Common myeloid progenitor, CD34-positive (primary cell): ENCODE results near the gene IFT25.
A peak's percentile ranks its signal among the peaks of the same experiment; 100 is the strongest.

Experiments
- CTCF ChIA-PET: fragments of 350-600 bp; sonication (Branson Sonifier 250); formaldehyde crosslinking; loops from one replicate; lab custom pipeline; 2021; ENCODE audit warnings: antibody characterized with exemption; lab: Charles Lee
- POLR2A ChIA-PET: fragments of 350-600 bp; sonication (Branson Sonifier 250); formaldehyde crosslinking; loops from one replicate; lab custom pipeline; 2021; ENCODE audit warnings: antibody characterized with exemption; lab: Charles Lee
- DNase-seq, 3 donors: peaks; one replicate each; pipeline versions ENCODE4 v3.0.0 to v3.0.0-alpha.2; 2013
- H3K27ac ChIP-seq, 2 experiments: 1 replicate in 1 of 2; 2 replicates in 1 of 2; pipeline ENCODE4 v1.7.0; 2013; ENCODE audit warnings: inconsistent platforms in 2 of 2, low read length in 2 of 2, mild to moderate bottlenecking in 2 of 2, low read depth in 1 of 2, moderate library complexity in 1 of 2; ENCODE audit not compliant: severe bottlenecking in 2 of 2, insufficient read depth in 1 of 2, poor library complexity in 1 of 2
- H3K27me3 ChIP-seq, 5 experiments: replicated peaks in 2 of 5; 1 replicate in 3 of 5; 2 replicates in 2 of 5; pipeline versions ENCODE4 v1.6.1 to v1.7.0; 2013; ENCODE audit warnings: low read length in 4 of 5, mild to moderate bottlenecking in 2 of 5, moderate library complexity in 2 of 5, inconsistent platforms in 1 of 5; ENCODE audit not compliant: insufficient read depth in 5 of 5, control insufficient read depth in 4 of 5
- H3K36me3 ChIP-seq, 4 experiments: 1 replicate in 2 of 4; 2 replicates in 2 of 4; pipeline versions ENCODE4 v1.6.1 to v1.7.0; 2013; ENCODE audit warnings: low read length in 3 of 4, control low read depth in 1 of 4, mild to moderate bottlenecking in 1 of 4; ENCODE audit not compliant: control insufficient read depth in 4 of 4, insufficient read depth in 4 of 4
- H3K4me1 ChIP-seq, 4 experiments: 1 replicate in 3 of 4; 2 replicates in 1 of 4; pipeline versions ENCODE4 v1.6.1 to v1.7.1; 2013; ENCODE audit warnings: low read length in 3 of 4, mild to moderate bottlenecking in 3 of 4, control low read depth in 1 of 4, inconsistent platforms in 1 of 4, moderate library complexity in 1 of 4; ENCODE audit not compliant: control insufficient read depth in 4 of 4, insufficient read depth in 4 of 4; ENCODE audit errors: control extremely low read depth in 1 of 4
- H3K4me3 ChIP-seq, 7 experiments: 1 replicate in 4 of 7; 2 replicates in 3 of 7; pipeline versions ENCODE4 v1.5.1 to v1.7.0; 2013; ENCODE audit warnings: mild to moderate bottlenecking in 7 of 7, low read length in 6 of 7, moderate library complexity in 6 of 7, inconsistent platforms in 2 of 7, low read depth in 2 of 7, control low read depth in 1 of 7; ENCODE audit not compliant: insufficient read depth in 4 of 7, control insufficient read depth in 1 of 7; ENCODE audit errors: extremely low read depth in 1 of 7
- H3K9me3 ChIP-seq, 5 experiments: 1 replicate in 4 of 5; 2 replicates in 1 of 5; pipeline versions ENCODE4 v1.6.1 to v1.7.1; 2013; ENCODE audit warnings: low read length in 4 of 5, mild to moderate bottlenecking in 2 of 5, inconsistent platforms in 1 of 5, low read depth in 1 of 5, moderate library complexity in 1 of 5; ENCODE audit not compliant: control insufficient read depth in 4 of 5, insufficient read depth in 2 of 5; ENCODE audit errors: control extremely low read depth in 1 of 5
- WGBS: methylation state at CpG from one replicate; pipeline ENCODE4 v1.1.5; 2013; ENCODE audit not compliant: insufficient coverage; 5-methylcytosine and 5-hydroxymethylcytosine counted together

Gene IFT25

GRCh38 chr1:53959664-53960250, 14.3 kb upstream of the IFT25 start:
- no peak overlapping the region for H3K27ac ChIP-seq
- peak; percentile 62 to 85 (median 76) for DNase-seq
- peaks cover 8 to 64% (median 27%) of the 10 kb centered on the region in 4 experiments for H3K36me3 ChIP-seq
- POLR2A ChIA-PET = no interaction called here
- H3K9me3 ChIP-seq = no peaks in the 10 kb centered on the region
- CTCF ChIA-PET = interaction anchor here (0.6 to 5.3 kb wide), 26 partner anchors 10 to 841 kb away, joined by 3 to 93 read pairs (median 4); partner anchors contain the start of genes IFT25, LRRC42 and TTC22
- H3K27me3 ChIP-seq = no peaks in the 10 kb centered on the region
- peaks cover 0 to 8% (median 2%) of the 10 kb centered on the region in 4 experiments for H3K4me1 ChIP-seq
- H3K4me3 ChIP-seq = no peak overlapping the region

- Histone ChIP-seq H3K27me3 (no peaks in the 10 kb centered on the region), H3K4me3 (no peak overlapping the region), H3K4me1 (peaks cover 0 to 8% (median 0%) of the 10 kb centered on the region in 4 experiments), H3K36me3 (peaks cover 5 to 53% (median 23%) of the 10 kb centered on the region in 4 experiments), H3K9me3 (no peaks in the 10 kb centered on the region), H3K27ac (peak overlapping the region in 1 of 2 experiments; percentile 23)
- whole genome bisulfite sequencing = 90% methylated on average over 1 of the region's 3 CpGs
- ChIA-PET CTCF (interaction anchor here (1.2 to 5.3 kb wide), 7 partner anchors 8 to 98 kb away, joined by 3 to 93 read pairs (median 5); no protein-coding TSS in a partner anchor), POLR2A (no interaction called here)
- DNase-seq = no peak
Measured at GRCh38 chr1:53957194-53957818, 11.8 kb upstream of the IFT25 start.

GRCh38 chr1:53956308-53957168, 11.0 kb upstream of the IFT25 start:
- CTCF ChIA-PET = interaction anchor here (0.5 to 1.7 kb wide), 8 partner anchors 9 to 254 kb away, joined by 3 to 5 read pairs (median 4); no protein-coding TSS in a partner anchor

GRCh38 chr1:53954128-53954527, 8.6 kb upstream of the IFT25 start:
- ChIA-PET POLR2A (no interaction called here), CTCF (interaction anchor here (0.6 to 8.2 kb wide), 5 partner anchors 36 to 128 kb away, joined by 3 to 147 read pairs (median 84); no protein-coding TSS in a partner anchor)
- no CpG with 5 or more reads among the region's 2 CpGs for WGBS
- Histone ChIP-seq H3K9me3 (no peaks in the 10 kb centered on the region), H3K27ac (no peak overlapping the region), H3K4me3 (no peak overlapping the region), H3K27me3 (no peaks in the 10 kb centered on the region), H3K4me1 (peaks cover 0 to 8% (median 0%) of the 10 kb centered on the region in 4 experiments), H3K36me3 (peaks cover 5 to 47% (median 16%) of the 10 kb centered on the region in 4 experiments)
- no peak for DNase-seq

More at GRCh38 chr1:53956308-53957168, 11.0 kb upstream of the IFT25 start:
- Histone ChIP-seq H3K27ac (peak overlapping the region in 1 of 2 experiments; percentile 23), H3K4me1 (peaks cover 0 to 8% (median 0%) of the 10 kb centered on the region in 4 experiments), H3K4me3 (no peak overlapping the region), H3K27me3 (no peaks in the 10 kb centered on the region), H3K9me3 (no peaks in the 10 kb centered on the region), H3K36me3 (peaks cover 5 to 53% (median 22%) of the 10 kb centered on the region in 4 experiments)
- POLR2A ChIA-PET = no interaction called here
- WGBS = 100% methylated on average over 2 of the region's 3 CpGs
- DNase-seq = no peak

GRCh38 chr1:53951697-53952096, 6.2 kb upstream of the IFT25 start:
- DNase-seq = no peak
- POLR2A ChIA-PET = no interaction called here
- H3K4me3 ChIP-seq = no peak overlapping the region
- WGBS = 96% methylated on average over 5 of the region's 5 CpGs
- H3K9me3 ChIP-seq = no peaks in the 10 kb centered on the region
- CTCF ChIA-PET = interaction anchor here (1.0 to 8.2 kb wide), 6 partner anchors 12 to 92 kb away, joined by 3 to 147 read pairs (median 44); no protein-coding TSS in a partner anchor
- peaks cover 2 to 32% (median 13%) of the 10 kb centered on the region in 4 experiments for H3K36me3 ChIP-seq
- no peak overlapping the region for H3K27ac ChIP-seq
- peaks cover 4 to 10% (median 7%) of the 10 kb centered on the region in 4 experiments for H3K4me1 ChIP-seq
- no peaks in the 10 kb centered on the region for H3K27me3 ChIP-seq

GRCh38 chr1:53949023-53949990, 3.8 kb upstream of the IFT25 start:
- Histone ChIP-seq H3K27me3 (no peaks in the 10 kb centered on the region), H3K36me3 (peaks cover 0 to 25% (median 13%) of the 10 kb centered on the region in 4 experiments), H3K4me3 (no peak overlapping the region), H3K4me1 (peaks cover 1 to 18% (median 16%) of the 10 kb centered on the region in 4 experiments), H3K9me3 (no peaks in the 10 kb centered on the region), H3K27ac (no peak overlapping the region)
- WGBS = 100% methylated on average over 2 of the region's 4 CpGs
- peak; percentile 58 to 80 (median 75) for DNase-seq
- ChIA-PET CTCF (interaction anchor here (0.7 to 8.2 kb wide), 18 partner anchors 10 to 168 kb away, joined by 3 to 147 read pairs (median 5); no protein-coding TSS in a partner anchor), POLR2A (no interaction called here)
